Measurements from ENCODE around the gene ZDHHC17.

Gene ZDHHC17

GRCh38 chr12:76836633-76837032, 72.7 kb downstream of the ZDHHC17 start:
- no peak for DNase-seq (ENCODE audit: low read depth)
- no peak for TF ChIP-seq MAX (IDR thresholded peaks at IDR 0.05; ENCODE audit: low read depth, low read length)
- TF ChIP-seq, protein P1, sequence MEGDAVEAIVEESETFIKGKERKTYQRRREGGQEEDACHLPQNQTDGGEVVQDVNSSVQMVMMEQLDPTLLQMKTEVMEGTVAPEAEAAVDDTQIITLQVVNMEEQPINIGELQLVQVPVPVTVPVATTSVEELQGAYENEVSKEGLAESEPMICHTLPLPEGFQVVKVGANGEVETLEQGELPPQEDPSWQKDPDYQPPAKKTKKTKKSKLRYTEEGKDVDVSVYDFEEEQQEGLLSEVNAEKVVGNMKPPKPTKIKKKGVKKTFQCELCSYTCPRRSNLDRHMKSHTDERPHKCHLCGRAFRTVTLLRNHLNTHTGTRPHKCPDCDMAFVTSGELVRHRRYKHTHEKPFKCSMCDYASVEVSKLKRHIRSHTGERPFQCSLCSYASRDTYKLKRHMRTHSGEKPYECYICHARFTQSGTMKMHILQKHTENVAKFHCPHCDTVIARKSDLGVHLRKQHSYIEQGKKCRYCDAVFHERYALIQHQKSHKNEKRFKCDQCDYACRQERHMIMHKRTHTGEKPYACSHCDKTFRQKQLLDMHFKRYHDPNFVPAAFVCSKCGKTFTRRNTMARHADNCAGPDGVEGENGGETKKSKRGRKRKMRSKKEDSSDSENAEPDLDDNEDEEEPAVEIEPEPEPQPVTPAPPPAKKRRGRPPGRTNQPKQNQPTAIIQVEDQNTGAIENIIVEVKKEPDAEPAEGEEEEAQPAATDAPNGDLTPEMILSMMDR (IDR thresholded peaks at IDR 0.05; ENCODE audit: low read depth, low read length): no peak
- TF ChIP-seq MYC (IDR thresholded peaks at IDR 0.05; ENCODE audit: low read depth, low read length): no peak
- no peak for TF ChIP-seq POLR2A (IDR thresholded peaks at IDR 0.05; ENCODE audit: extremely low read depth, insufficient read length)
- no peak overlapping the region for H3K4me3 ChIP-seq (ENCODE audit: low read depth, low read length)

- TF ChIP-seq POLR2A (IDR thresholded peaks at IDR 0.05; ENCODE audit: extremely low read depth, insufficient read length) (no peak), MYC (IDR thresholded peaks at IDR 0.05; ENCODE audit: low read depth, low read length) (no peak)
- TF ChIP-seq, protein P1 (IDR thresholded peaks at IDR 0.05; ENCODE audit: low read depth, low read length): no peak
- no peak overlapping the region for H3K4me3 ChIP-seq (ENCODE audit: low read depth, low read length)
- DNase-seq (ENCODE audit: low read depth): no peak
These were observed 83.3 kb downstream of the ZDHHC17 start for GRCh38 chr12:76847260-76847659.

DNA sequence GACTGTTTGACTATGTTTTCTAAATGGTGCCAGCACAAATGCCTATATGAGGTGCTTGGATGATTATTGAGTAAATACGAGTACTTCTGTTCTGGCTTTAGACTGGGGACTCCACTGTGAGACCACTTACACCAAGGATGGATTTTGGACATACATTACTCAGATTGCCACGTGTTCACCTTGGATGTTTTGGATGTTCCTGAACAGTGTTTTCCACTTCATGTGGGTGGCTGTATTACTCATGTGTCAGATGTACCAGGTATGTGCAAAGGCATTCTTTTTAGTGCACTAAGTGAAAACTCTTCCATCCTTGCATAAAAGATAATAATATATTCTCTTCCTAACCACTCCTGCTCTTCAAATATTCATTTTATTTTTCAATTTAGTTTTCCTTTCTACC, 84.2 kb downstream of the ZDHHC17 start:
- no peak for DNase-seq (ENCODE audit: low read depth)
- no peak for TF ChIP-seq POLR2A (IDR thresholded peaks at IDR 0.05; ENCODE audit: extremely low read depth, insufficient read length)
- no peak overlapping the region for H3K4me3 ChIP-seq (ENCODE audit: low read depth, low read length)

DNA sequence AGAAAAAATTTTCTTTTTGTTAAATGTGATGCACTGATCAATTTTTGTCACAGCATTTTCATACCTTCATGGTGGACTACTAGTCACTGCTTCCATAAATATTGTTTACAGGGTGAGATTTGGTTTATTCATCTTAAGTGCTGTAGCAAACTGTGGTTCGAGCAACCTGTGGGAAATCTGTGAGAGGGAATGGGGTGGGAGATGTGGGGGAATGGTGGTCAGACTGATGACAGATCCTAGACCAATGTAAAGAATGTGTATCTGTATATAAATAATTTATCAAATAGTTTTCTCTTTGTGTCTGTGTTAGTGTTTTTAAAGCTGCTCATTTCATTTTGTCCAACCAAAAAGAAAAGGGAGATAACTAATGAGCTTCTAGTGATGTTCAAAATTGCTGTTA, 88.2 kb downstream of the ZDHHC17 start:
- TF ChIP-seq POLR2A (IDR thresholded peaks at IDR 0.05; ENCODE audit: extremely low read depth, insufficient read length) (no peak), MYC (IDR thresholded peaks at IDR 0.05; ENCODE audit: low read depth, low read length) (no peak), MAX (IDR thresholded peaks at IDR 0.05; ENCODE audit: low read depth, low read length) (no peak)
- TF ChIP-seq, protein P1 (IDR thresholded peaks at IDR 0.05; ENCODE audit: low read depth, low read length): no peak
- no peak overlapping the region for H3K4me3 ChIP-seq (ENCODE audit: low read depth, low read length)
- no peak for DNase-seq (ENCODE audit: low read depth)

DNA sequence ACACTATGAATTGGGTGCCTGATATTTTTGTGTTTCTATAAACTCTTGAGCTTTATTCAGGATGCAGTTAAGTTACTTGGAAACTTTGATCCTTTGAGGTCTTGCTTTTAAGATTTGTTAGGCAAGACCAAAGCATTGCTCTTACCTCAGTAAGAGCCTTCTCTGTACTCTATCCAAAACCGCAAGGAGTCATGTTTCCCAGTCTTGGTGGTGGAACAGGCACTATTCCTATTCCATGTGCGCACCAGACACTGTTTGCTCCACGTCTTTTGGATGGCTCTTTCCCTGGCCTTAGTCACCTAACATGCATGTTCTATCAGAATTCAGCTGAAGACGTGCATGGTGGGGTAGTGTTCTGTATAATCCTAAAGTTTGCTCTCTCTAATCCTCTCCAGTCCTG, 91.4 kb downstream of the ZDHHC17 start:
- no peak for DNase-seq (ENCODE audit: low read depth)
- no peak overlapping the region for H3K4me3 ChIP-seq (ENCODE audit: low read depth, low read length)
- TF ChIP-seq, protein P1 (IDR thresholded peaks at IDR 0.05; ENCODE audit: low read depth, low read length): no peak
- TF ChIP-seq MAX (IDR thresholded peaks at IDR 0.05; ENCODE audit: low read depth, low read length) (no peak), MYC (IDR thresholded peaks at IDR 0.05; ENCODE audit: low read depth, low read length) (no peak), POLR2A (IDR thresholded peaks at IDR 0.05; ENCODE audit: extremely low read depth, insufficient read length) (no peak)

- DNase-seq (ENCODE audit: low read depth): no peak
- H3K4me3 ChIP-seq (ENCODE audit: low read depth, low read length): no peak overlapping the region
- TF ChIP-seq MAX (IDR thresholded peaks at IDR 0.05; ENCODE audit: low read depth, low read length): no peak
- TF ChIP-seq MYC (IDR thresholded peaks at IDR 0.05; ENCODE audit: low read depth, low read length): no peak
- TF ChIP-seq, protein P1 (IDR thresholded peaks at IDR 0.05; ENCODE audit: low read depth, low read length): no peak
- TF ChIP-seq POLR2A (IDR thresholded peaks at IDR 0.05; ENCODE audit: extremely low read depth, insufficient read length): no peak
These were observed 92.2 kb downstream of the ZDHHC17 start for GRCh38 chr12:76856018-76856644.
